GM21737 (cell line): Measurements from ENCODE around the gene DSCAML1.

ENCODE experiments used
- ATAC-seq: cut with Tn5 transposase; IDR thresholded peaks from one replicate; pipeline ENCODE4 v1.9.1; 2021; ENCODE audit warnings: mild to moderate bottlenecking, moderate library complexity; ENCODE audit not compliant: unreplicated experiment

The DSCAML1 gene

GRCh38 chr11:117510646-117511045 is 286.4 kb downstream of the DSCAML1 start:
- no peak for ATAC-seq

GRCh38 chr11:117509543-117509942 is 287.5 kb downstream of the DSCAML1 start:
- ATAC-seq: no peak

GRCh38 chr11:117506971-117507370 is 290.0 kb downstream of the DSCAML1 start:
- ATAC-seq: no peak

- ATAC-seq: no peak
These were observed 291.6 kb downstream of the DSCAML1 start for GRCh38 chr11:117505285-117505970.

- no peak for ATAC-seq
These were observed 294.3 kb downstream of the DSCAML1 start for GRCh38 chr11:117502779-117503100.

- no peak for ATAC-seq
These were observed 294.8 kb downstream of the DSCAML1 start for GRCh38 chr11:117502015-117502778.

- ATAC-seq: no peak
These were observed 295.6 kb downstream of the DSCAML1 start for GRCh38 chr11:117501237-117501898.

GRCh38 chr11:117498791-117499190 is 298.2 kb downstream of the DSCAML1 start:
- ATAC-seq: no peak

GRCh38 chr11:117497206-117497951 is 299.6 kb downstream of the DSCAML1 start:
- no peak for ATAC-seq

- ATAC-seq: no peak
These were observed 301.7 kb downstream of the DSCAML1 start for GRCh38 chr11:117495357-117495756.

GRCh38 chr11:117492578-117493251 is 304.3 kb downstream of the DSCAML1 start:
- ATAC-seq: no peak

GRCh38 chr11:117490911-117491310 is 306.1 kb downstream of the DSCAML1 start:
- ATAC-seq: no peak

- no peak for ATAC-seq
These were observed 306.9 kb downstream of the DSCAML1 start for GRCh38 chr11:117489999-117490679.

GRCh38 chr11:117488996-117489952 is 307.7 kb downstream of the DSCAML1 start:
- ATAC-seq: no peak

GRCh38 chr11:117486059-117486458 is 311.0 kb downstream of the DSCAML1 start:
- ATAC-seq: no peak

GRCh38 chr11:117484156-117484555 is 312.9 kb downstream of the DSCAML1 start:
- no peak for ATAC-seq

GRCh38 chr11:117483372-117483771 is 313.6 kb downstream of the DSCAML1 start:
- ATAC-seq: no peak

- no peak for ATAC-seq
These were observed 314.1 kb downstream of the DSCAML1 start for GRCh38 chr11:117482881-117483280.

GRCh38 chr11:117481885-117482284 is 315.1 kb downstream of the DSCAML1 start:
- no peak for ATAC-seq
